Lower leg skin (tissue), 3 donors: ENCODE data around the gene CST3.

Experiments used
- CTCF ChIP-seq, 3 donors: fragments of 450-650 bp; IDR thresholded peaks; one replicate each; pipeline ENCODE4 v1.5.1; 2016; ENCODE audit warnings: antibody characterized with exemption in 3 of 3, mild to moderate bottlenecking in 3 of 3, moderate library complexity in 2 of 3
- POLR2A ChIP-seq, 2 donors: fragments of 450-650 bp; IDR thresholded peaks; one replicate each; pipeline ENCODE4 v1.6.1; 2016 to 2017; ENCODE audit warnings: antibody characterized with exemption in 2 of 2, mild to moderate bottlenecking in 1 of 2, moderate library complexity in 1 of 2

GRCh38 chr20:23664954-23665353, 27.2 kb upstream of the CST3 start:
- TF ChIP-seq CTCF (IDR thresholded peaks at IDR 0.05) (no peak), POLR2A (IDR thresholded peaks at IDR 0.05) (no peak)
